K562 (cell line): ENCODE data around the gene PCOLCE2.

Experiments
- POLR2A ChIP-seq: fragments of 450-650 bp; conservative IDR thresholded peaks from 2 replicates; pipeline ENCODE4 v1.6.1; 2016
- POLR2AphosphoS5 ChIP-seq: IDR thresholded peaks from 2 replicates; pipeline ENCODE4 v1.6.1; 2011; ENCODE audit warnings: mild to moderate bottlenecking, low read depth, low read length, moderate library complexity; ENCODE audit not compliant: control insufficient read depth, insufficient read depth
- RBM22 ChIP-seq: fragments of 200-400 bp; formaldehyde crosslinking; IDR thresholded peaks from 2 replicates; pipeline ENCODE4 v1.6.1; 2018; ENCODE audit warnings: low read length, low read depth; ENCODE audit not compliant: poor library complexity, severe bottlenecking
- SRSF9 ChIP-seq: fragments of 200-400 bp; formaldehyde crosslinking; IDR thresholded peaks from 2 replicates; pipeline ENCODE4 v1.6.1; 2017; ENCODE audit warnings: low read depth, low read length, borderline replicate concordance
- ZNF324 ChIP-seq: fragments of 250-450 bp; sonication (Bioruptor Pico); IDR thresholded peaks from 2 replicates; pipeline ENCODE4 v1.4.0; 2020; ENCODE audit warnings: mild to moderate bottlenecking
- TF ChIP-seq, protein P1 (sequence below): fragments of 250-450 bp; sonication (Bioruptor Pico); IDR thresholded peaks from 2 replicates; pipeline ENCODE4 v1.5.0; 2021

DNA sequence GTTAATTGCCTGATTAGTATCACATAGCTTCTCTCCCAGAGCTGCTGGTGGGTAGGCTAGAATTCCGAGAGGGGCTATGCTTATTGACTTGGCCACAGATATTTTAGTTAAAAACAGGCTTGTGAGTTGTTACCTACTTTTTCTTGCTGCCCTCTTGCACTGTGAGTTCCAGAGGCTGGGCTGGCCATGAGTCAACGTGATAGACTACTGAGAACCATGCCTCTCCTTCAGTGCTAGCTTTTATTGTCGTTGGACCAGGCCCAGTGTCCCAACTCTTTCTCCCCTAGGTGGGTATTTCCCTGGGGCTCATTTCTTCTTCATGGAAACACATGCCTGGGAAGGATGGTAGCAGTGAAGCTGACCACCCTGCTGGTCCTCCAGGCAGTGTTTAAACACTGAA, 20.4 kb upstream of the PCOLCE2 start:
- no peak for TF ChIP-seq ZNF324
- TF ChIP-seq POLR2AphosphoS5, result no peak
- TF ChIP-seq POLR2A, result no peak
- TF ChIP-seq, protein P1, sequence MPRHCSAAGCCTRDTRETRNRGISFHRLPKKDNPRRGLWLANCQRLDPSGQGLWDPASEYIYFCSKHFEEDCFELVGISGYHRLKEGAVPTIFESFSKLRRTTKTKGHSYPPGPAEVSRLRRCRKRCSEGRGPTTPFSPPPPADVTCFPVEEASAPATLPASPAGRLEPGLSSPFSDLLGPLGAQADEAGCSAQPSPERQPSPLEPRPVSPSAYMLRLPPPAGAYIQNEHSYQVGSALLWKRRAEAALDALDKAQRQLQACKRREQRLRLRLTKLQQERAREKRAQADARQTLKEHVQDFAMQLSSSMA, result no peak
- no peak for TF ChIP-seq RBM22
- no peak for TF ChIP-seq SRSF9
